Stimulated activated CD8-positive, alpha-beta memory T cell treated with anti-CD3 and anti-CD28 coated beads, Interleukin-7, amount 100 ng/mL, for 4 hours (primary cell): ENCODE measurements around the gene LSM3.

Experiments
- DNase-seq, 2 donors: peaks; one replicate each; pipeline ENCODE4 v3.0.0-alpha.2; 2020; ENCODE audit warnings: low read depth in 2 of 2

The LSM3 gene

GRCh38 chr3:14239940-14240339 is 61.3 kb downstream of the LSM3 start:
- no peak for DNase-seq

- no peak for DNase-seq
Observed at GRCh38 chr3:14240366-14240765, 61.7 kb downstream of the LSM3 start.

GRCh38 chr3:14241716-14242115 is 63.1 kb downstream of the LSM3 start:
- DNase-seq = no peak

GRCh38 chr3:14242490-14243311 is 64.1 kb downstream of the LSM3 start:
- no peak for DNase-seq

GRCh38 chr3:14243782-14244181 is 65.2 kb downstream of the LSM3 start:
- DNase-seq = no peak

- no peak for DNase-seq
Observed at GRCh38 chr3:14244521-14245247, 66.1 kb downstream of the LSM3 start.

- no peak for DNase-seq
Observed at GRCh38 chr3:14245248-14245639, 66.6 kb downstream of the LSM3 start.

GRCh38 chr3:14245822-14246221 is 67.2 kb downstream of the LSM3 start:
- DNase-seq = no peak

- DNase-seq = no peak
Observed at GRCh38 chr3:14246414-14246813, 67.8 kb downstream of the LSM3 start.

GRCh38 chr3:14248477-14248848 is 69.8 kb downstream of the LSM3 start:
- no peak for DNase-seq

- no peak for DNase-seq
Observed at GRCh38 chr3:14248849-14249523, 70.4 kb downstream of the LSM3 start.
